Fibroblast of skin of abdomen (primary cell): ENCODE results near the gene PGAP3.
A peak's percentile ranks its signal among the peaks of the same experiment; 100 is the strongest.

ENCODE experiments used
- DNase-seq: peaks from one replicate; pipeline ENCODE4 v3.0.0-alpha.2; 2013

PGAP3 gene

DNA sequence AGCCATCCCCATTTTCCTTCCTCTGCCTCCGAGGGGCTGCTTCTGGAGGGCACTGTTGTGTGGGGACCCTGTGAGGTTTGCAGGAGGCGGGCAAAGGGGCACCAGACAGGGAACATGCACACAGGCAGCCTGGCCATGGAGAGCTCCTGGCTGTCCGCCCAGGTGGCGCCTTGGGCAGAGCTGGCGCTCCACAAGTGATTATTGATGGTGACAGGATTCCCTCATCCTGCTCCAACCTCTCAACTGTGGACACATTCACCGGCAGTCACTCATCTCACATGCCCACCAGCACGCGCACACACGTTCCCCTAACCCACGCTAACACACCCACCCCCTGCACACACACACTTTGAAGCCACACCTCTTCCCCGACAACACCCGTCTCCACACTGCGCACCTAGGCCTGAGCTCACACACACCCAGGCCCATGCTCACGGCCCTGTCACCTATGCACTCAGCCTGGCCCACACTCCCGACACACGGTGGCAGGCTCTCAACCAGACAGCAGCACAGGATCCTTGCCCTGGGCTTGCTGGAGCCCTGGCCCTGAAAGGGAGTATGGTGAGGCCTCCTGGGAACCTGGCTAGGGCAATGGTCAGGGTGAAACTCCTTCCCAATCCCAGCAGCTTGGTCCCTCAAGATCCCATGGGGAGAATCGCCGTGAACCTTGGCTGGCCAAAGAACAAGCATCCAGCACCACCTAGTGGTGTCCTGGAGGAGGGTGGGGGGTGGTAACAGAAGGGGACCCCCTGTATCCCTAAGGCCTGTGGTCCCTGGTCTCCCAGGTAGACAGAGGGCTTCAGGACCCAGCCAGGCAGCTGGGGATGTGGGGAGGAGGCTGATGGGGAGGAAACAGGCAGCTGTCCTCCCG is 16.0 kb downstream of the PGAP3 start:
- peak; percentile 23 for DNase-seq

DNA sequence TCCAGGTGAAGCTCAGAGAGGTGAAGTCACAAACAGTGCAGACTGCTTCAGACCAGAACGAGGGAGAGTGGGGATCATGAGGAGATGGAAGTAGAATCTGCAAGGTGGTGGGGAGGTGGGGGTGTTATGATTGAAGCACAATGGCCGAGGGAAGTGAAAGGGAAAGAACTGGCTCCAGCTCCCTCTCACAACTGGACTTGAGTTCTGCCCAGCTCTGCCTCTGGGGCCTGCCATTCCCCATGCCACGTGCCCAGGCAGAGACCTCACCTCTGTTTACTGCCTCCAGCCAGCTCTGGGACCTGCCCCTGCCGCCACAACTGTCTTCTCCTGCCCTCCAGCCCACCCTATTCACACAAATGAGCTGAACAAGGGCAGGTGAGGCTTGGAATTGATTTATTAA is 17.1 kb downstream of the PGAP3 start:
- DNase-seq = no peak

DNA sequence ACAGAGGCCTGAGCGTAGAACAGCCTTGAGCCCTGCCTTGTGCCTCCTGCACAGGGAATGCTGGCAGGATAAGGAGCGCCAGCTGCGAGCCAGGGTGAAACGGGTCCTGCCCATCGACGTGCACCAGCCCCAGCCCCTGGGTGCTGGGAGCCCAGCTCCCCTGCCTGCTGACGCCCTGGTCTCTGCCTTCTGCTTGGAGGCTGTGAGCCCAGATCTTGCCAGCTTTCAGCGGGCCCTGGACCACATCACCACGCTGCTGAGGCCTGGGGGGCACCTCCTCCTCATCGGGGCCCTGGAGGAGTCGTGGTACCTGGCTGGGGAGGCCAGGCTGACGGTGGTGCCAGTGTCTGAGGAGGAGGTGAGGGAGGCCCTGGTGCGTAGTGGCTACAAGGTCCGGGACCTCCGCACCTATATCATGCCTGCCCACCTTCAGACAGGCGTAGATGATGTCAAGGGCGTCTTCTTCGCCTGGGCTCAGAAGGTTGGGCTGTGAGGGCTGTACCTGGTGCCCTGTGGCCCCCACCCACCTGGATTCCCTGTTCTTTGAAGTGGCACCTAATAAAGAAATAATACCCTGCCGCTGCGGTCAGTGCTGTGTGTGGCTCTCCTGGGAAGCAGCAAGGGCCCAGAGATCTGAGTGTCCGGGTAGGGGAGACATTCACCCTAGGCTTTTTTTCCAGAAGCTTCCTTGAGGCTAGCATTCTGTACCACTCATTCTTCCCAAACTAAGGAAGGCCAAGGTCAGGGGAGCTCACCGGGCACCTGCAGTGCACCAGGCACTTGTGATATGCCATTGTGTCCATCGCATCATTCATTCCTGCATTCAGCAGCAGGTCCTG is 17.7 kb downstream of the PGAP3 start:
- DNase-seq = no peak

DNA sequence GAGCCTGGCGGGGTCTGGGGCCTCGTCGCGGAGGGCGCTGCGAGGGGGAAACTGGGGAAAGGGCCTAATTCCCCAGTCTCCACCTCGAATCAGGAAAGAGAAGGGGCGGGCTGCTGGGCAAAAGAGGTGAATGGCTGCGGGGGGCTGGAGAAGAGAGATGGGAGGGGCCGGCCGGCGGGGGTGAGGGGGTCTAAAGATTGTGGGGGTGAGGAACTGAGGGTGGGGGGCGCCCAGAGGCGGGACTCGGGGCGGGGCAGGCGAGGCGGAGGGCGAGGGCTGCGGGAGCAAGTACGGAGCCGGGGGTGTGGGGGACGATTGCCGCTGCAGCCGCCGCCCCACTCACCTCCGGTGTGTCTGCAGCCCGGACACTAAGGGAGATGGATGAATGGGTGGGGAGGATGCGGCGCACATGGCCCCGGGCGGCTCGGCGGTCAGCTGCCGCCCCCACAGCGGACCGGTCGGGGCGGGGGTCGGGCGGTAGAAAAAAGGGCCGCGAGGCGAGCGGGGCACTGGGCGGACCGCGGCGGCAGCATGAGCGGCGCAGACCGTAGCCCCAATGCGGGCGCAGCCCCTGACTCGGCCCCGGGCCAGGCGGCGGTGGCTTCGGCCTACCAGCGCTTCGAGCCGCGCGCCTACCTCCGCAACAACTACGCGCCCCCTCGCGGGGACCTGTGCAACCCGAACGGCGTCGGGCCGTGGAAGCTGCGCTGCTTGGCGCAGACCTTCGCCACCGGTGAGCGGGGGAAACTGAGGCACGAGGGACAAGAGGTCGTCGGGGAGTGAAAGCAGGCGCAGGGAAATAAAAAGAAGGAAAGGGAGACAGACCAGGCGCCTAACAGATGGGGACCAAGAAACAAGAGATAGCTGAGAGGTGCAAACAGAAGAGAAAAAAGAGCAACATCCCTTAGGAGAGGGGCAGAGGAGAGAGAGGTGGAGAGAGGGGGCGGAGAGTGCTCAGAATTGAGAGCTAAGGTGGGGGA is 19.6 kb downstream of the PGAP3 start, which contains the start of gene PNMT:
TSS of gene PNMT (plus strand) at position 509 of the 980 bp plus-strand sequence. CDS start at position 532, 23 bp downstream.
- peak; percentile 47 for DNase-seq

DNA sequence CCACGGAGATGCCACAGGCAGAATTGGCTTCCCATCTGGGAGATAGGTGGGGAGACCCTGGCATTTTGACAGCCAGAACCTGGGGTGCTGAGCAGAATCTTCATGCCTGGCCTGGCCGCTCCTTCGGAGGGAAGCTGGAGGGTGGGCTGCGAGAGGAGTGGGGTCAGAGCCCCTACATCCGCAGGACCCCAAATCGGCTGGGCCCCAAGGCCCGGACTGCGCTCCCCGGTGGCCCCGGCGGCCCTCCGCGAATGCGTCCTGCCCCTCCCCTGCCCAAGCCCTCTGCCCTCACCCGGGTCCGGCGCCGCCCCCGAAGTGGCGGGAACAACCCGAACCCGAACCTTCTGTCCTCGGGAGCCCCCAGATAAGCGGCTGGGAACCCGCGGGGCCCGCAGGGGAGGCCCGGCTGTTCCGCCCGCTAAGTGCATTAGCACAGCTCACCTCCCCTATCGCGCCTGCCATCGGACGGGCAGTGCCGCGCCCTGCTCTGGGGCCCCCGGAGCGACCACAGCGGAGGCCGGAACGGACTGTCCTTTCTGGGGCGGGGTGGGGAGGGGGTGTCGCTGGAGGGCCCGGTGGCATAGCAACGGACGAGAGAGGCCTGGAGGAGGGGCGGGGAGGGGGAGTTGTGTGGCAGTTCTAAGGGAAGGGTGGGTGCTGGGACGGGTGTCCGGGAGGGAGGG is 20.5 kb downstream of the PGAP3 start:
- DNase-seq = no peak

DNA sequence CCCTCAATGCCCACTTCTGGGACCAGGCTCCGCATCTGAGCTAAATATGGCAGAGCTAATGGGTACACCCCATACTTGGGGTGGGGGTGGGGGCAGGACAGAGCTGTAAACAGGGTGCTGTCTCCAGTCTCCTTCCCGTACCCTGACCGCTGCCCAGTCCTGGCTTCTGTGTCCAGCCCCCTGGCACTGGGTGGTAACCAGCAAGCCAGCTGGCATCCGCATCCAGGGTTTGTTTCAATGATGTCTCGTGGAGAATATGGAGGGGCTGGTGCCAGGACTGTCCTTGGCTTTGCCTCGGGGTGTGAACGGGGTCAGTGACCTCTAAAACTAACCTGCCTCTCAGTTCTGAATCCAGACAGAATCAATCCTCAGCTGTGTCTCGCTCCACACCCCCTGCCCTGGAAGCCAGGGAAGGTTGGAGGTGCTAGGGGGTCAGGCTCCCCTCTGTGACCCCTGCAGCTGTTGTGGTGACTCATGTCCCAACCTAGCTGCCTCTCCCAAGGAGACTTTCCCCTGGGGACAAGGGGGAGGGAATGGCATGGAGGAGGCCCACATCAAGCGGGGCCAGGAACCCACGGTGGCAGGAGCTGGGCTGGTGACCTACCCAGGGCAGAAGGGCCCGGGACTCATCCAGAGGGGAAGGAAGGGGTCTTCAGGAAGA is 21.1 kb downstream of the PGAP3 start:
- DNase-seq = no peak

DNA sequence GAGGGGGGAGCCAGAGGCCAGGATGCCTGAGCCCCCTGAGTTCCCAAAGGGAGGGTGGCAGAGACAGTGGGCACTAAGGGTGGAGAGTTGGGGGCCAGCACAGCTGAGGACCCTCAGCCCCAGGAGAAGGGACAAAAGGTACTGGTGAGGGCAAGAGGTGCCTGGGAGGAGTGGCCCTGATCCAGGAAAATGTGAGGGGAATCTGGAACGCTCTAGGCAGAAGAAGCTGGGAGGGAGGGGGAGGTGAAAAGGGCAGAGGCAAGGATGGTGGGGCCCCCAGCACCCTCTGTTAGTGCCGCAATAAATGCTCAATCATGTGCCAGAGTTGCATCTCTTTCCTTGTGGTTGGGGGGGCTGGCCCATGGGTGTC is 21.6 kb downstream of the PGAP3 start:
- DNase-seq = no peak

DNA sequence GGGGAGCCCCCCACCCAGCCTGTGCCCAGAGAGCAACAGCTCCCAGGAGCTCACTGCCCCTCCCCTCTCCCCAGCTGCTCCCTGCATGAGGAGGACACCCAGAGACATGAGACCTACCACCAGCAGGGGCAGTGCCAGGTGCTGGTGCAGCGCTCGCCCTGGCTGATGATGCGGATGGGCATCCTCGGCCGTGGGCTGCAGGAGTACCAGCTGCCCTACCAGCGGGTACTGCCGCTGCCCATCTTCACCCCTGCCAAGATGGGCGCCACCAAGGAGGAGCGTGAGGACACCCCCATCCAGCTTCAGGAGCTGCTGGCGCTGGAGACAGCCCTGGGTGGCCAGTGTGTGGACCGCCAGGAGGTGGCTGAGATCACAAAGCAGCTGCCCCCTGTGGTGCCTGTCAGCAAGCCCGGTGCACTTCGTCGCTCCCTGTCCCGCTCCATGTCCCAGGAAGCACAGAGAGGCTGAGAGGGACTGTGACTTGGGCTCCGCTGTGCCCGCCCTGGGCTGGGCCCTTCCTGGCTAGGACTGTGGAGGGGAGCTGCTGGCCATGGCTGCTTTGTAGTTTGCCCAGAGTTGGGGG is 22.1 kb downstream of the PGAP3 start:
- no peak for DNase-seq

DNA sequence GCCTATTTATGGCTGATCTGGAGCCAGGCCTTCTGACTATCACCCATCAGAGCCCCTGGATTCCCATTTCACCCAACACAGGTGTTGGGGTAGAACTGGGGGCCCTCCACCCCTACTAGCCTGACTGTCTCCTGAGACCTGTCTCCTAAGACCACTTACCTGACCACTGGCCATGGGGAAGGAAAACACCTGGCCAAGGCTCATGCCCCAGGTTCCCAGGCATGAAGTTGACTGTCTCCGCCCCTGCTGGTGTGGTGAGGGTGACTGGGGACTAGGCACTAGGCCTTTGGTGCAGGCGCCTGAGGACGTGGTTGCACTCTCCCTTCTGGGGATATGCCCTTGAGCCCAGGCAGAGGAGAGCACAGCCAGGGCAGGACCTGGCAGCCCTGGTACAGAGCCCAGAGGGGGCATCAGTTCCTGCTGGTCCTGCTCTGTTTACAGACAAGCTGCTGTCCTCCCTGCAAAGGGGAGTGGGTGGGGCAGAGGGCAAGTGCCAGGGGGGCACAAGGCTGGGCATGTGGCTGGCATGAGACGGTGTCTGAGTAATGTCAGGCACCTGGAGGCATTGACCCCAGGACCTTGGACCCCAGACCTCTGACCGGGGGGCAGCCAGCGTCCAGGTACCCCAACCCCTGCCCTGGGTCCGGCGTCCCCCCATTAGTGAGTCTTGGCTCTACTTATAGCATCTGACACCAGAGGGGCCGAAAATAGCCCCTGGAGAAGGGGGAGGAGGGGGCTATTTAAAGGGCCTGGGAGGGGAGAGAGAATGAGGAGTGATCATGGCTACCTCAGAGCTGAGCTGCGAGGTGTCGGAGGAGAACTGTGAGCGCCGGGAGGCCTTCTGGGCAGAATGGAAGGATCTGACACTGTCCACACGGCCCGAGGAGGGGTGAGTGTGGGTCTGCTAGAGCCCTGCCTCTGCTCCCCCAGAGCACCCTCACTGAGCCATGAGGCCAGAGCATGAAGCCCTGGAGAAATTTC is 23.0 kb downstream of the PGAP3 start, which contains the start of gene TCAP:
TSS of gene TCAP (plus strand) at position 769 of the 981 bp plus-strand sequence. CDS start at position 780, 11 bp downstream.
- DNase-seq = no peak

DNA sequence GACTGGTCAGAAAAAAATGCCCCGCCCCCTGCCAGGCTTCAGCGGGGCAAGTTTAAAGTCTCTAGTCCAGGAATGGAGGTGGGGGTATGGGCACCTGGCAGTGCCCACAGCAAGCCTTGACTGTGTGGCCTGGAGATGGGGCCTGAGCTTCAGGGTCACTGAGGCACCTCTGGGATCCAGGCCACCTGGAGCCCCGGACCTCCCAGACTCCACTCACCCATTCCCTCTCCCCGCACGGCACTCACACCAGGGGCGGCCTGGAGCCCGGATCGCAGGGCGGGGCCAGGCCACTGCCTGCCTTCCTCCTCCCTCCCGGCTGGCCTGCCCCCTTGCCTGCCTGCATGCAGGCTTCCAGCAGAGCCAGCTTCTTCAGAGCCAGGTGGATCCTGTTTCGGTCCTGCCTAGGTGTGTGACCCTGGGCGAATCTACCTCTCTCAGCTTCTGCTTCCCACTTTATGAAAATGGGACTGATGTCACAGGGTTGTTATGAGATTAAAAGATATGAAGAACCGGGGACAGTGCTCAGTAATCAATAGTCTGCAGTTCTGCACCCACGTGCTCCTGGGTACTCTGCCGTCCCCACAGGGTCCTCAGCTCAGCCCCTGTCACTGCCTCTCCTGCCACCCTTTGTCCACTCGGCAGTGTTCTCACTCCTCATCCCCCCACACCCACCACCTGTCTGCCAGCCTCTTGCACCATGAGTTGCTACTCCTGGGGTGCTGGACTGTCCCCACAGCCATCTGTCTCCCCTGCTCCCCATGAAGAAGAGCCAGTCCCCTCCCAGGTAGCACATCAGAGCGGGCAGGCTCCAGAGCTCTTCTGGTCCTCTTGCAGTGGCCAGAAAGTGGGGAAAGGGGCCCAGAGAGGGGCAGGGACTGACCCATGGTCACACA is 23.9 kb downstream of the PGAP3 start:
- DNase-seq = no peak

DNA sequence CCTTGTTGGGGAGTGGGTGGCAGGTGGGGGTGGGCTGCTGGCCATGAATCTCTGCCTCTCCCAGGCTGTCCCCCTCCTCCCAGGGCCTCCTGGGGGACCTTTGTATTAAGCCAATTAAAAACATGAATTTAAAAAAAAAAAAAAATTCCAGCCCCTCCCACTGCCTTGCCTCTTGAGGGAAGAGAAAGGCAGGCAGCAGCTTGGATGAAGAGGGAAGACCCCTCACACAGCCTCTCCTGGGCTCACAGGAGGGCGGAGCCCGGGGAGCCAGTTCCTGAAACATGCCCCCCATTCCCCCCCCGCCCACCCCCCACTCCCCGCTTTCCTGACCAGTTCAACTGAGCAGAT is 24.5 kb downstream of the PGAP3 start:
- DNase-seq = no peak

DNA sequence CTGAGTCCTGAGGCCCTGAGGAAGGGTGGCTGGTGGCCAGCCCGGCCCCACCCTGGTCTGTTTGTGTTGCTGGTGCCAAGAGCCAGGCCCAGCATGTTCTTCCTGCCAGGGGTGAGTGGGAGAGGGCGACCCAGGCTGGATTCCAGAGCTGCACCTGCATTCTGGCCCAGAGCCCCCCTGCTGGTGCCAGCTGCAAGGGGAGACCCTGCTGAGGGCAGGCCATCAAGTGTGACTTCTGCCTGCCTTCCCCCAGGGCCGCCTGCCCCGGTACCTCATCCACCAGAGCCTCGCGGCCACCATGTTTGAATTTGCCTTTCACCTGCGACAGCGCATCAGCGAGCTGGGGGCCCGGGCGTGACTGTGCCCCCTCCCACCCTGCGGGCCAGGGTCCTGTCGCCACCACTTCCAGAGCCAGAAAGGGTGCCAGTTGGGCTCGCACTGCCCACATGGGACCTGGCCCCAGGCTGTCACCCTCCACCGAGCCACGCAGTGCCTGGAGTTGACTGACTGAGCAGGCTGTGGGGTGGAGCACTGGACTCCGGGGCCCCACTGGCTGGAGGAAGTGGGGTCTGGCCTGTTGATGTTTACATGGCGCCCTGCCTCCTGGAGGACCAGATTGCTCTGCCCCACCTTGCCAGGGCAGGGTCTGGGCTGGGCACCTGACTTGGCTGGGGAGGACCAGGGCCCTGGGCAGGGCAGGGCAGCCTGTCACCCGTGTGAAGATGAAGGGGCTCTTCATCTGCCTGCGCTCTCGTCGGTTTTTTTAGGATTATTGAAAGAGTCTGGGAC is 25.1 kb downstream of the PGAP3 start:
- no peak for DNase-seq

DNA sequence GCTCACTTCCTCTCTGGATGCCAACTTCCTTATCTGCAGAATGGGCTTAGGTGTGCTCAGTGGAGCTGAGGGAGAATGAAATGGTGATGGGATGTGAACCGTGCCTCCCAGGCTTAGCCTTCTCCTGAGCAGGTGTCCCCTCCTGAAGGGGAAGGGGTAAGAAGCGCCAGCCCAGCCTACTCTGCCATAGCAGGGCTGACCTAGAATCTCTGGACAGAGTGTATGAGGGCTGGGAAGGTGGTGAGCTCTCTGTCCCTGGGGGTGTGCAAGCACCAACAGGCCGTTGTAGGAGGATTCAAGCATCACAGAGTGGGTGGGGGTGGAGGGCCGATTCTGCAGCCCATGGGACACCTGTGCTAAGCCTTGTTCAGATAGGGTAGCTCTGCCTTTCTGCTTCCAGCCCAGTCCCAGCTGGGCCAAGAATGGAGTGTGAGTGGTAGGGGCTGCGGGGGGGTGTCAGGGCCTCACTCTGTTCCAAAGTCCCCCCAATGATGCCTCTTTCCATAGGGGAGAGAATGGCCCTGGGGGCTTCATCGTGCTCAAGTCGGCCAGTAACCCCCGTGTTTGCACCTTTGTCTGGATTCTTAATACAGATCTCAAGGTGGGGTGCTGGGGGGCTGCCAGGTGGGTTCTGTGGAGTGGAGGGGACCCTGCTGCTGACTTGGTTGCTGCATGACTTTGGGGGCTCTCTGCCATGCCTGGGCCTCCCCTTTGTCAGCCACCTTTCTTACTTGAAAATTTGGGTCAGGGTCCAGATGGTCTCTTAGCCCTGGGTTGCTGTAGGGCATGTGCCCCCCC is 25.9 kb downstream of the PGAP3 start:
- no peak for DNase-seq

DNA sequence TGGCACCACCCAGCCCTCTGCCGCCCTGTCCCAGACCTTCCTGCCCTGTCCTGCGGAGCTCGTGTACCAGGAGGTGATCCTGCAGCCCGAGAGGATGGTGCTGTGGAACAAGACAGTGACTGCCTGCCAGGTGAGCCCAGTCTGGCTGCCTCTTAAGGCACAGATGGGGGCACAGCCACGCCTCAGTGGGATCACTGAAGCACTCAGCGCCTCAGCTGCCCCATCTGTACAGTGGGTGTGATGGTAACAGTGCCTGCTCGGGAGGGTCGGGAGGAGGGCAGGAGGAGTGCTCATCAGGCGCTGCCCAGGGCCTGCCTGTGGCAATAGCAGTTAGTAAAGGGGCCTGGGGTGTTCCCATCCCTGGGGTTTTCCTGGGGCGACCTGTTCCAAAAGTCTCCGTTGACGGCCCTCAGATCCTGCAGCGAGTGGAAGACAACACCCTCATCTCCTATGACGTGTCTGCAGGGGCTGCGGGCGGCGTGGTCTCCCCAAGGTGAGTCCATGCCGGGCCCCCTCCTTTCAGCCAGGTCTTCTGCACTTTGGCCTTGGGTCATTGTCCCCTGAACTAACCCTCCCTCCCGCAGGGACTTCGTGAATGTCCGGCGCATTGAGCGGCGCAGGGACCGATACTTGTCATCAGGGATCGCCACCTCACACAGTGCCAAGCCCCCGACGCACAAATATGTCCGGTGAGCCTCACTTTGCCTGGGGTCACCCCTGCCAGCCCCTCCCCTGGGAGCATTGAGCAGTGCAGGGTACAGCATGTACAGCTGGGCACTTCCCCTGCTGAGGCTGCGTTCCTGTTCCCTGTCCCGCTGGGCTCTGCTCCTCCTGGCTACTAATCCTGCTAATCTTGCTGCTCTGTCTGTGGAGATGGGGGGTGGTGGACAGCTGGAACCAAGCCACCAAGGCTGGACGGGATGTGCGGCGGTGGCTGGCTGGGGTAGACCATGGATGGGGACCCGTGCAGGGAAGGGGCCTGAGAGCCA is 27.2 kb downstream of the PGAP3 start:
- DNase-seq = no peak

DNA sequence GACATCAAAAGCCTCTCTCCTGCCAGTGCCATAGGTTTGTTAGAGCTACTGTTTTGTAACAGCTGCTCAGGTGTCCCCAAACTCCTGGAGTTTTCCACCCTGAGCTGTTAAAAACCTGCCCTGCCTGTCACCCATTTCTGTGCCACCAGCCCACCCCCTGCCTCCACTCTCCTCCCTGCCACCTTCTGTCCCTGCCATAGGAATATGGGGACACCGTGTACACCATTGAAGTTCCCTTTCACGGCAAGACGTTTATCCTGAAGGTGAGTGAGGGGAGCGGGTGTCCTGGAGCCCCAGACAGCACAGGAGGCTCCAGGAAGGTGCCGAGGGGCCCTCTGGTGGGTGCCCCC is 27.9 kb downstream of the PGAP3 start:
- no peak for DNase-seq
